ENCODE data around the gene ADORA1.

- TF ChIP-seq CTCF (IDR thresholded peaks at IDR 0.05): no peak
- no peak for TF ChIP-seq POLR2A (IDR thresholded peaks at IDR 0.05)
These were observed 38.8 kb downstream of the ADORA1 start for GRCh38 chr1:203166192-203166940.

All from heart left ventricle (tissue), 13 donors.